A673 (cell line): ENCODE measurements around the gene TTC7B.

Experiments
- CTCF ChIP-seq: fragments of 300-800, 200-600 bp; sonication (generic); conservative IDR thresholded peaks from 2 replicates; pipeline ENCODE4 v1.5.1; 2017; ENCODE audit warnings: low read depth, mild to moderate bottlenecking, antibody characterized with exemption, low read length, moderate library complexity, mixed read lengths
- EZH2 ChIP-seq: fragments of 200-600 bp; sonication (generic); IDR thresholded peaks from 2 replicates; pipeline ENCODE4 v1.6.1; 2017; ENCODE audit warnings: borderline replicate concordance, low read depth, mild to moderate bottlenecking, mixed read lengths, antibody characterized with exemption, low read length; ENCODE audit not compliant: poor library complexity, severe bottlenecking

- TF ChIP-seq CTCF (no peak), EZH2 (no peak)
Observed at GRCh38 chr14:90649557-90650135, 166.6 kb downstream of the TTC7B start.
